Suprapubic skin (tissue), 3 donors: ENCODE results near the gene ACAT2.

Experiments
- CTCF ChIP-seq, 2 donors: fragments of 200-600 bp in 1 of 2; fragments of 450-650 bp in 1 of 2; sonication (generic) in 1 of 2; IDR thresholded peaks; one replicate each; pipeline ENCODE4 v1.5.1; 2016 to 2019; ENCODE audit warnings: antibody characterized with exemption in 2 of 2, mild to moderate bottlenecking in 1 of 2, moderate library complexity in 1 of 2
- EP300 ChIP-seq: sonication (generic); formaldehyde crosslinking; IDR thresholded peaks from one replicate; pipeline ENCODE4 v1.6.1; 2017; ENCODE audit warnings: antibody characterized with exemption

GRCh38 chr6:159809149-159809548 lies 47.3 kb downstream of the ACAT2 start:
- TF ChIP-seq CTCF (IDR thresholded peaks at IDR 0.05) (no peak), EP300 (no peak)
